H1 (cell line): Measurements from ENCODE around the gene ZBTB24. TPM values are rescaled to one million over a fixed set of nuclear protein-coding genes. Genes with fewer than 3 reads are reported as not detected.
A peak's percentile ranks its signal among the peaks of the same experiment; 100 is the strongest.

Source experiments
- CTCF ChIA-PET: fragments of 300-600 bp; sonication (Branson Sonifier 250); formaldehyde crosslinking; loops from one replicate; lab custom pipeline; 2021; ENCODE audit not compliant: partially characterized antibody; lab: Charles Lee
- POLR2A ChIA-PET: fragments of 300-600 bp; sonication (Branson Sonifier 250); formaldehyde crosslinking; loops from one replicate; lab custom pipeline; 2021; ENCODE audit warnings: inconsistent platforms; ENCODE audit not compliant: partially characterized antibody; lab: Charles Lee
- DNase-seq, 2 experiments: peaks; one replicate each; pipeline versions ENCODE4 v3.0.0 to v3.0.0-alpha.2; 2010 to 2022; ENCODE audit warnings: low spot score in 2 of 2, low read depth in 1 of 2, mixed read lengths in 1 of 2
- FAIRE-seq: peaks from 2 replicates; lab custom pipeline; 2011; peaks lifted over from hg19 to GRCh38; lab: Jason Lieb, UNC
- H2AFZ ChIP-seq: 2 replicates; pipeline ENCODE4 v1.8.1; 2012; ENCODE audit warnings: low read length, inconsistent platforms
- H2AK5ac ChIP-seq: 2 replicates; pipeline ENCODE4 v1.6.1; 2013; ENCODE audit warnings: low read depth, low read length
- H2BK120ac ChIP-seq: replicated peaks from 2 replicates; pipeline ENCODE3; 2013; ENCODE audit warnings: low read depth, low read length, inconsistent platforms
- H2BK12ac ChIP-seq: 2 replicates; pipeline ENCODE4 v1.6.1; 2013; ENCODE audit warnings: low read depth, low read length
- H2BK15ac ChIP-seq: 2 replicates; pipeline ENCODE4 v1.6.1; 2013; ENCODE audit warnings: low read length
- H2BK20ac ChIP-seq: 2 replicates; pipeline ENCODE4 v1.6.1; 2013; ENCODE audit warnings: low read length
- H2BK5ac ChIP-seq: 2 replicates; pipeline ENCODE4 v1.6.1; 2013; ENCODE audit warnings: low read depth, low read length
- H3K14ac ChIP-seq: 2 replicates; pipeline ENCODE4 v1.6.1; 2013; ENCODE audit warnings: inconsistent platforms; ENCODE audit not compliant: insufficient read length
- H3K18ac ChIP-seq: 2 replicates; pipeline ENCODE4 v1.6.1; 2013; ENCODE audit warnings: low read length; ENCODE audit errors: extremely low read depth
- H3K23ac ChIP-seq: 2 replicates; pipeline ENCODE4 v1.6.1; 2013; ENCODE audit warnings: inconsistent platforms; ENCODE audit not compliant: insufficient read length
- H3K23me2 ChIP-seq: 2 replicates; pipeline ENCODE4 v1.6.1; 2013; ENCODE audit warnings: low read depth, low read length
- H3K27ac ChIP-seq: 2 replicates; pipeline ENCODE4 v1.6.1; 2011; ENCODE audit warnings: low read depth, low read length, inconsistent platforms
- H3K27me3 ChIP-seq, 4 experiments: replicated peaks in 1 of 4; 1 replicate in 1 of 4; 2 replicates in 3 of 4; pipeline versions ENCODE4 v1.6.1 to v1.8.1; 2011 to 2013; ENCODE audit warnings: low read length in 3 of 4, mild to moderate bottlenecking in 3 of 4, inconsistent platforms in 2 of 4, mixed read lengths in 2 of 4, moderate library complexity in 1 of 4; ENCODE audit not compliant: control insufficient read depth in 3 of 4, insufficient read depth in 3 of 4; ENCODE audit errors: extremely low read depth in 1 of 4
- H3K36me3 ChIP-seq, 4 experiments: 2 replicates each; pipeline versions ENCODE4 v1.6.1 to v1.8.1; 2011 to 2013; ENCODE audit warnings: mild to moderate bottlenecking in 4 of 4, low read length in 3 of 4, moderate library complexity in 2 of 4, control low read depth in 1 of 4, inconsistent platforms in 1 of 4; ENCODE audit not compliant: insufficient read depth in 4 of 4, control insufficient read depth in 2 of 4
- H3K4ac ChIP-seq: replicated peaks from 2 replicates; pipeline ENCODE3; 2013; ENCODE audit warnings: low read length, low read depth, mixed read lengths, inconsistent platforms; ENCODE audit not compliant: insufficient read length
- H3K4me1 ChIP-seq, 4 experiments: replicated peaks in 1 of 4; 1 replicate in 1 of 4; 2 replicates in 3 of 4; pipeline versions ENCODE4 v1.6.1 to v1.8.1; 2011 to 2013; ENCODE audit warnings: low read length in 3 of 4, inconsistent platforms in 2 of 4, mixed read lengths in 1 of 4; ENCODE audit not compliant: insufficient read depth in 4 of 4, control insufficient read depth in 3 of 4
- H3K4me2 ChIP-seq, 2 experiments: 2 replicates each; pipeline versions ENCODE4 v1.6.1 to v1.8.1; 2011 to 2013; ENCODE audit warnings: low read depth in 2 of 2, low read length in 2 of 2, control low read depth in 1 of 2, inconsistent platforms in 1 of 2, mild to moderate bottlenecking in 1 of 2; ENCODE audit not compliant: insufficient read depth in 1 of 2
- H3K4me3 ChIP-seq, 4 experiments: fragments of 200-600, 300-600 bp in 1 of 4; sonication (generic), shearing (Covaris generic), sonication (Bioruptor Twin) in 1 of 4; 2 replicates each; pipeline versions ENCODE4 v1.5.1 to v1.8.1; 2011 to 2016; ENCODE audit warnings: low read length in 4 of 4, low read depth in 3 of 4, control low read depth in 2 of 4, inconsistent platforms in 2 of 4, mild to moderate bottlenecking in 2 of 4, mixed read lengths in 1 of 4, moderate library complexity in 1 of 4; ENCODE audit not compliant: insufficient read depth in 2 of 4; ENCODE audit errors: extremely low read depth in 1 of 4
- H3K56ac ChIP-seq: replicated peaks from 2 replicates; pipeline ENCODE3; 2013; ENCODE audit warnings: low read depth, mild to moderate bottlenecking, mixed read lengths, low read length, inconsistent platforms; ENCODE audit not compliant: insufficient read length
- H3K79me1 ChIP-seq: 2 replicates; pipeline ENCODE4 v1.6.1; 2013; ENCODE audit warnings: low read depth, low read length, control low read depth
- H3K79me2 ChIP-seq, 2 experiments: 2 replicates each; pipeline versions ENCODE4 v1.6.1 to v1.8.1; 2012 to 2013; ENCODE audit warnings: low read length in 2 of 2, mild to moderate bottlenecking in 2 of 2, inconsistent platforms in 1 of 2; ENCODE audit not compliant: insufficient read depth in 2 of 2, control insufficient read depth in 1 of 2
- H3K9ac ChIP-seq, 4 experiments: replicated peaks in 1 of 4; 1 replicate in 1 of 4; 2 replicates in 3 of 4; pipeline versions ENCODE4 v1.6.1 to v1.8.1; 2011 to 2013; ENCODE audit warnings: low read depth in 3 of 4, low read length in 3 of 4, control low read depth in 2 of 4, mild to moderate bottlenecking in 2 of 4, moderate library complexity in 2 of 4, inconsistent platforms in 1 of 4; ENCODE audit errors: extremely low read depth in 1 of 4
- H3K9me3 ChIP-seq, 2 experiments: 2 replicates each; pipeline versions ENCODE4 v1.6.1 to v1.8.1; 2012 to 2013; ENCODE audit warnings: mild to moderate bottlenecking in 2 of 2, moderate library complexity in 2 of 2, control low read depth in 1 of 2, inconsistent platforms in 1 of 2, low read depth in 1 of 2, low read length in 1 of 2, mixed read lengths in 1 of 2; ENCODE audit not compliant: insufficient read depth in 2 of 2
- H4K20me1 ChIP-seq, 2 experiments: replicated peaks in 1 of 2; 2 replicates each; pipeline versions ENCODE3 to v1.8.1; 2011 to 2013; ENCODE audit warnings: inconsistent platforms in 2 of 2, low read length in 2 of 2, mild to moderate bottlenecking in 1 of 2; ENCODE audit not compliant: insufficient read depth in 2 of 2, control insufficient read depth in 1 of 2
- H4K5ac ChIP-seq: 2 replicates; pipeline ENCODE4 v1.6.1; 2013; ENCODE audit warnings: low read length, low read depth, mixed read lengths, inconsistent platforms; ENCODE audit not compliant: insufficient read length
- H4K8ac ChIP-seq: 2 replicates; pipeline ENCODE4 v1.8.0; 2013; ENCODE audit warnings: mild to moderate bottlenecking, moderate library complexity, low read length, inconsistent platforms; ENCODE audit not compliant: insufficient read depth; ENCODE audit errors: extremely low read depth
- H4K91ac ChIP-seq: replicated peaks from 2 replicates; pipeline ENCODE3; 2013; ENCODE audit warnings: low read length, mixed read lengths, inconsistent platforms; ENCODE audit not compliant: insufficient read length
- ASH2L ChIP-seq: fragments of 200-600, 300-600 bp; sonication (generic); IDR thresholded peaks from one replicate; pipeline ENCODE4 v1.7.1; 2017; ENCODE audit warnings: low read length
- BCL11A ChIP-seq, 2 experiments: IDR thresholded peaks; one replicate each; pipeline ENCODE4 v1.6.1; 2011; ENCODE audit warnings: low read depth in 2 of 2, low read length in 2 of 2, mild to moderate bottlenecking in 2 of 2
- BRCA1 ChIP-seq: IDR thresholded peaks from 2 replicates; pipeline ENCODE4 v1.6.1; 2012; ENCODE audit warnings: low read depth, low read length, improper control_type of control experiment
- GTF2F1 ChIP-seq: IDR thresholded peaks from 2 replicates; pipeline ENCODE4 v1.6.1; 2012; ENCODE audit warnings: low read depth, low read length, improper control_type of control experiment, borderline replicate concordance
- HDAC2 ChIP-seq, 2 experiments: fragments of 300-600 bp in 1 of 2; sonication (generic) in 1 of 2; IDR thresholded peaks; 2 replicates each; pipeline ENCODE4 v1.6.1; 2011 to 2012; ENCODE audit warnings: low read depth in 2 of 2, low read length in 2 of 2, mild to moderate bottlenecking in 2 of 2, moderate library complexity in 2 of 2, borderline replicate concordance in 1 of 2, inconsistent platforms in 1 of 2
- NRF1 ChIP-seq: IDR thresholded peaks from 2 replicates; pipeline ENCODE4 v1.6.1; 2011; ENCODE audit warnings: mild to moderate bottlenecking, low read depth, low read length, improper control_type of control experiment
- PHF8 ChIP-seq: fragments of 200-600 bp; sonication (generic); conservative IDR thresholded peaks from 2 replicates; pipeline ENCODE4 v1.7.1; 2012; ENCODE audit warnings: low read depth, mild to moderate bottlenecking, inconsistent platforms, low read length, moderate library complexity
- RNF2 ChIP-seq: fragments of 200-900, 300-1000 bp; sonication (generic); IDR thresholded peaks from 2 replicates; pipeline ENCODE4 v1.7.1; 2016; ENCODE audit warnings: borderline replicate concordance, low read depth, mild to moderate bottlenecking, antibody characterized with exemption, low read length; ENCODE audit not compliant: poor library complexity, severe bottlenecking; ENCODE audit errors: missing control alignments
- SIX5 ChIP-seq: IDR thresholded peaks from 2 replicates; pipeline ENCODE4 v1.6.1; 2011; ENCODE audit warnings: mild to moderate bottlenecking, low read depth, low read length
- SP1 ChIP-seq: IDR thresholded peaks from 2 replicates; pipeline ENCODE4 v1.6.1; 2011; ENCODE audit warnings: low read depth, low read length
- WGBS, 2 experiments: shearing (Covaris generic) in 1 of 2; methylation state at CpG; one replicate each; pipeline versions ENCODE4 v1.1.6 to v1.1.7; 2013 to 2015; ENCODE audit warnings: low lambda C conversion rate in 2 of 2, mixed read lengths in 2 of 2, inconsistent platforms in 1 of 2, low coverage in 1 of 2, missing lambda C conversion rate in 1 of 2; ENCODE audit not compliant: insufficient replicate concordance in 2 of 2, insufficient coverage in 1 of 2, insufficient read length in 1 of 2; ENCODE audit errors: extremely low coverage in 1 of 2, missing lambda C conversion rate in 1 of 2; 5-methylcytosine and 5-hydroxymethylcytosine counted together
- polyA plus RNA-seq, 7 experiments: library from polyadenylated mRNA; depleted of rRNA in 3 of 7; stranded (reverse) in 5 of 7; unstranded in 2 of 7; fragments of >200 nt in 5 of 7; fragments of 200-250 nt in 2 of 7; gene quantifications; 1 replicate in 5 of 7; 2 replicates in 1 of 7; 4 replicates in 1 of 7; pipeline versions ENCODE4 v1.2.1 to v1.2.3, GENCODE V29; 2011 to 2013; ENCODE audit warnings: missing spikeins in 2 of 7, mixed read lengths in 2 of 7
- total RNA-seq: library from RNA; stranded (reverse); fragmentation: NEBNext Ultra II Directional; extraction: Animal tissue kit (Norgen Biotek cat#: 25700); gene quantifications from 2 replicates; pipeline ENCODE4 v1.2.1, GENCODE V29; 2021

Gene ZBTB24
- total and polyA plus RNA-seq, 2 of the 8 experiments (the other 6 are each of a cell fraction or from before 2014, with no cell fraction given): 7.5 to 21.0 TPM

GRCh38 chr6:109508166-109508860 lies 25.3 kb upstream of the ZBTB24 start:
- Histone ChIP-seq H3K36me3 (peaks cover 0 to 11% (median 4%) of the 10 kb centered on the region in 4 experiments; a peak in 3 of 8 replicates), H3K4ac (peak overlapping the region; percentile 42), H3K23ac (no peak overlapping the region), H3K4me3 (peak overlapping the region in 1 of 4 experiments; percentile 6; a peak in 1 of 8 replicates), H3K4me2 (no peak overlapping the region; a peak in 1 of 4 replicates), H4K5ac (peak overlapping the region; percentile 39), H3K9me3 (peaks cover 22 to 28% of the 10 kb centered on the region in 2 experiments), H3K23me2 (no peaks in the 10 kb centered on the region), H4K8ac (no peak overlapping the region), H2BK20ac (peak overlapping the region; percentile 88), H2BK120ac (peak overlapping the region; percentile 19), H2AK5ac (no peak overlapping the region), H3K27me3 (no peaks in the 10 kb centered on the region), H3K18ac (peak overlapping the region; percentile 62), H2BK15ac (no peak overlapping the region), H3K27ac (peak overlapping the region; percentile 57; the same call in 1 of the 2 replicates), H3K79me2 (no peaks in the 10 kb centered on the region), H2BK12ac (no peak overlapping the region), H3K56ac (no peak overlapping the region), H4K91ac (peak overlapping the region; percentile 48), H4K20me1 (no peaks in the 10 kb centered on the region), H2BK5ac (peak overlapping the region; percentile 56; the same call in 1 of the 2 replicates), H3K4me1 (peaks cover 2 to 11% (median 6%) of the 10 kb centered on the region in 4 experiments; a peak in 5 of 7 replicates), H2AFZ (no peak overlapping the region), H3K14ac (no peak overlapping the region), H3K9ac (no peak overlapping the region), H3K79me1 (no peaks in the 10 kb centered on the region)
- 63% methylated on average over 4 of the region's 4 CpGs; no CpG with 5 or more reads in 1 of the 2 experiments for WGBS, 2 experiments
- ChIA-PET POLR2A (interaction anchor here (0.8 to 1.3 kb wide), 3 partner anchors 26 to 182 kb away, joined by 3 read pairs; partner anchors contain the start of genes AK9 and FIG4), CTCF (interaction anchor here (0.7 to 1.9 kb wide), 4 partner anchors 11 to 531 kb away, joined by 3 to 7 read pairs (median 4); no protein-coding TSS in a partner anchor)
- FAIRE-seq: peak; percentile 88
- no peak for DNase-seq
- TF ChIP-seq BRCA1 (no peak), HDAC2 (IDR thresholded peaks at IDR 0.05; ENCODE audit: borderline replicate concordance in 1 of 2, low read depth in 2 of 2, low read length in 2 of 2) (peak in 1 of 2 experiments; percentile 56; a peak in 1 of 4 replicates), PHF8 (no peak), ASH2L (peak; percentile 100), SP1 (peak; percentile 63; the same call in 1 of the 2 replicates), BCL11A (IDR thresholded peaks at IDR 0.05; ENCODE audit: low read depth in 2 of 2, low read length in 2 of 2) (peak; percentile 61 to 67), SIX5 (no peak), NRF1 (no peak), RNF2 (no peak), GTF2F1 (no peak)
